ENCODE measurements around the gene ABCC3.

DNA sequence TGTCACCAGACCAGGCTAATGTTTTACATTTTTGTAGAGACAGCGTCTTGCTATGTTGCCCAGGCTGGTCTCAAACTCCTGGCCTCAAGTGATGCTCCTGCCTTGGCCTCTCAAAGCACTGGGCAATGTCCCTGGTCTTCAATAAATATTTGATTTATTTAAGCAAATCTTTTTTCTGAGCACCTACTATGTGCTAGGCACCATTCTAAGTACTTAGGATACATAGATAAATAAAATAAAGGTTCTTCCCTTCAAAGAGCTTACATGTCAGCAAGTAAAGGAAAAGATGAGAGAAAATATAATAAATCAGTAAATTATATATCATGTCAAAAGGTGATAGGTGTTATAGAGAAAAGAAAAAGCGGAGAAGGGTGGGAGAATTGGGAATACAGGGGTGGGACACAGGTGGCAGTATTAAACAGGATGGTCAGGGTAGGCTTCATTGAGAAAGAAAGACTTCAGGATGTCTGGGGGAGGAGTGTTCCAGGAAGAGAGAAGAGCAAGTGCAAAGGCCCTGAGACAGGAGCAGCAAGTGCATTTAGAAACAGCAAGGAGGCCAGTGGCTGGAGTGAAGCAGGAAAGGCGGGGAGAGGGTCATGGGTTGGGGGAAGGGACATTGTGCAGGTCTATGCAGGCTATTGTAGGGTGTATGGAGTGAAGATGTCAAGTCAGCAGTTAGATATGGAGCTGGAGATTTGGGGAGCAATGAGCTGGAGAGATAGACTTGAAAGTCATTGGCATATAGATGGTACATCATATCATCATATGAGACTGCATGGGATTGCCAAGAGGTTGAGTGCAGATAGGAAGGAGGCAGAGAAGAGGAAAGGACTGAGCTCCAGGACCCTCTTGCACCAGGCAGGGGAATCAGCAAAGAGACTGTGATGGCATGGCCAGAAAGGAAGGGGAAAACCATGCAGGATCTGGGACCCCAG lies 11.3 kb downstream of the ABCC3 start:
- no peak for TF ChIP-seq NCOA2 (IDR thresholded peaks at IDR 0.05; ENCODE audit: partially characterized antibody in 2 of 2)
- TF ChIP-seq ZNF695 (CRISPR knock-in tag; IDR thresholded peaks at IDR 0.05) = no peak
- TF ChIP-seq, protein P1, sequence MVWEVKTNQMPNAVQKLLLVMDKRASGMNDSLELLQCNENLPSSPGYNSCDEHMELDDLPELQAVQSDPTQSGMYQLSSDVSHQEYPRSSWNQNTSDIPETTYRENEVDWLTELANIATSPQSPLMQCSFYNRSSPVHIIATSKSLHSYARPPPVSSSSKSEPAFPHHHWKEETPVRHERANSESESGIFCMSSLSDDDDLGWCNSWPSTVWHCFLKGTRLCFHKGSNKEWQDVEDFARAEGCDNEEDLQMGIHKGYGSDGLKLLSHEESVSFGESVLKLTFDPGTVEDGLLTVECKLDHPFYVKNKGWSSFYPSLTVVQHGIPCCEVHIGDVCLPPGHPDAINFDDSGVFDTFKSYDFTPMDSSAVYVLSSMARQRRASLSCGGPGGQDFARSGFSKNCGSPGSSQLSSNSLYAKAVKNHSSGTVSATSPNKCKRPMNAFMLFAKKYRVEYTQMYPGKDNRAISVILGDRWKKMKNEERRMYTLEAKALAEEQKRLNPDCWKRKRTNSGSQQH (CRISPR knock-in tag; IDR thresholded peaks at IDR 0.05) = no peak
- TF ChIP-seq HCFC1 (IDR thresholded peaks at IDR 0.05; ENCODE audit: low read depth, low read length) = no peak
- TF ChIP-seq CBX5 (IDR thresholded peaks at IDR 0.05; ENCODE audit: borderline replicate concordance, low read depth) = no peak
- TF ChIP-seq EZH2 (IDR thresholded peaks at IDR 0.05; ENCODE audit: borderline replicate concordance, low read depth, low read length) = no peak
- TF ChIP-seq KDM1A (IDR thresholded peaks at IDR 0.05) = no peak
- no peak for TF ChIP-seq RBM22 (IDR thresholded peaks at IDR 0.05; ENCODE audit: low read depth, low read length, poor library complexity, severe bottlenecking)
- TF ChIP-seq CTCF (IDR thresholded peaks at IDR 0.05 in 2 of 3, conservative IDR thresholded peaks at IDR 0.05 in 1 of 3; ENCODE audit: insufficient read depth in 2 of 3, low read depth in 1 of 3, low read length in 3 of 3) = no peak
